Epidermal melanocyte (primary cell): Measurements from ENCODE around the gene SH3BP1.
"Not testable (repeated sequence)": the region's sequence is repeated elsewhere in the genome, so short reads cannot be mapped to it uniquely, and the experiment has no call there.

Experiments
- DNase-seq: peaks from one replicate; pipeline ENCODE4 v3.0.0; 2011; ENCODE audit warnings: low spot score; ENCODE audit not compliant: insufficient read length

Gene SH3BP1

GRCh38 chr22:37676736-37677492 lies 37.4 kb downstream of the SH3BP1 start:
- no peak for DNase-seq

- DNase-seq: no peak
Observed at GRCh38 chr22:37677493-37677974, 38.1 kb downstream of the SH3BP1 start.

- no peak for DNase-seq
Observed at GRCh38 chr22:37678372-37678771, 38.9 kb downstream of the SH3BP1 start.

GRCh38 chr22:37679670-37680069 lies 40.2 kb downstream of the SH3BP1 start:
- no peak for DNase-seq

- no peak for DNase-seq
Observed at GRCh38 chr22:37680191-37680851, 40.9 kb downstream of the SH3BP1 start.

GRCh38 chr22:37681001-37681424 lies 41.5 kb downstream of the SH3BP1 start:
- no peak for DNase-seq

GRCh38 chr22:37681556-37682049 lies 42.1 kb downstream of the SH3BP1 start:
- DNase-seq: no peak

GRCh38 chr22:37684803-37685615 lies 45.5 kb downstream of the SH3BP1 start:
- no peak for DNase-seq

- DNase-seq: peak; percentile 53
Observed at GRCh38 chr22:37686002-37686982, 46.8 kb downstream of the SH3BP1 start, which contains the start of gene NOL12. NOL12 (plus strand) TSS chr22:37686343; CDS start chr22:37686393, 50 bp downstream.

- DNase-seq: no peak
Observed at GRCh38 chr22:37690407-37690806, 50.9 kb downstream of the SH3BP1 start.

- DNase-seq: no peak
Observed at GRCh38 chr22:37690901-37691504, 51.5 kb downstream of the SH3BP1 start.

GRCh38 chr22:37692627-37693285 lies 53.3 kb downstream of the SH3BP1 start:
- no peak for DNase-seq

GRCh38 chr22:37694131-37694530 lies 54.7 kb downstream of the SH3BP1 start:
- not testable (repeated sequence) for DNase-seq

- not testable (repeated sequence) for DNase-seq
Observed at GRCh38 chr22:37696260-37696656, 56.8 kb downstream of the SH3BP1 start.

- DNase-seq: peak; percentile 95
Observed at GRCh38 chr22:37696657-37697537, 57.4 kb downstream of the SH3BP1 start, which contains the start of gene TRIOBP. TRIOBP (plus strand) TSS chr22:37697048; CDS start chr22:37701366, 4,318 bp downstream.

- no peak for DNase-seq
Observed at GRCh38 chr22:37697538-37697835, 58.0 kb downstream of the SH3BP1 start.

GRCh38 chr22:37701141-37701786 lies 61.8 kb downstream of the SH3BP1 start:
- DNase-seq: no peak

- DNase-seq: no peak
Observed at GRCh38 chr22:37703906-37704305, 64.4 kb downstream of the SH3BP1 start.
